ENCODE measurements around the gene PTPRN2.

The PTPRN2 gene

DNA sequence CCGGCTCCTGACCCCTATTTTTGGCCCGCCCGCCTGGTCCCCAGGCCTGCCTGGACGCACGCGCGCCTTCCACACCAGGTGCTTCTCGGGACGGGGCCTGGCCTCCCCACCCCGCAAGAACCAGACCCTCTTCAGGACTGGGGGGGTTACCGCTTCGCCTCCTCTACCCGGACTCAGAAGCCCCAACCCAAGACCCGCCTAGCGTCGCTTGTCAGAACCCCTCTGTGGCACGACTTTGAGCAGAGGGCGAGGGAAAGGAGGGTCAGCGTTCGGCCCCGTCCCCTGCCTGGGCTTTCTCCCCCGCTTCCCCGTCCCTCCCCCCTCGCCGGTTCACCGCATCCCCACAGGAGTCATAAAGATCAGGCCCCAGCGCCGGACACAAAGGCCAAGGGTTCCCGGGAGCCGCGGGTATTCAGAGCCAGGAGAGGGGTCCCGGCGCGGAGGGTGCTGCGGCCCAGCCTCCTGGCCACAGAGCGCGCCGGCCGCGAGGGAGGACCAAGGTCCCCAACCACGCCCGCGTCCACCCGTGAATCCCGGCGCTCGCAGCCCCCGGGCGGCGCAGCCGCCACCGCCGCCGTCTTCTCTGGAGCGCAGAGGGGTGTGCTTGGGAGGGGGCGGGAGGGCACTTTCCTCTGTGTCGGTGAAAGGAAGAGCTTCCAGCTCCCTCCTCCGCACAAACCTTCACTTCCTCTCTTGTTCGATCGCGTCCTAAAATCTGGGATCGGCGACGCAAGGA, 898.9 kb downstream of the PTPRN2 start:
- H3K4me3 ChIP-seq (ENCODE audit: low read length), result no peak overlapping the region
- peaks cover 82% of the 10 kb centered on the region for H3K27me3 ChIP-seq (ENCODE audit: control insufficient read depth, insufficient read depth, low read length)
- no peaks in the 10 kb centered on the region for H3K36me3 ChIP-seq (ENCODE audit: control insufficient read depth, insufficient read depth, low read length)
- H3K4me1 ChIP-seq (ENCODE audit: control insufficient read depth, insufficient read depth, low read length), result peaks cover 23% of the 10 kb centered on the region
- no peaks in the 10 kb centered on the region for H3K9me3 ChIP-seq (ENCODE audit: control insufficient read depth, low read length)
- H3K9ac ChIP-seq (ENCODE audit: low read length), result no peak overlapping the region

DNA sequence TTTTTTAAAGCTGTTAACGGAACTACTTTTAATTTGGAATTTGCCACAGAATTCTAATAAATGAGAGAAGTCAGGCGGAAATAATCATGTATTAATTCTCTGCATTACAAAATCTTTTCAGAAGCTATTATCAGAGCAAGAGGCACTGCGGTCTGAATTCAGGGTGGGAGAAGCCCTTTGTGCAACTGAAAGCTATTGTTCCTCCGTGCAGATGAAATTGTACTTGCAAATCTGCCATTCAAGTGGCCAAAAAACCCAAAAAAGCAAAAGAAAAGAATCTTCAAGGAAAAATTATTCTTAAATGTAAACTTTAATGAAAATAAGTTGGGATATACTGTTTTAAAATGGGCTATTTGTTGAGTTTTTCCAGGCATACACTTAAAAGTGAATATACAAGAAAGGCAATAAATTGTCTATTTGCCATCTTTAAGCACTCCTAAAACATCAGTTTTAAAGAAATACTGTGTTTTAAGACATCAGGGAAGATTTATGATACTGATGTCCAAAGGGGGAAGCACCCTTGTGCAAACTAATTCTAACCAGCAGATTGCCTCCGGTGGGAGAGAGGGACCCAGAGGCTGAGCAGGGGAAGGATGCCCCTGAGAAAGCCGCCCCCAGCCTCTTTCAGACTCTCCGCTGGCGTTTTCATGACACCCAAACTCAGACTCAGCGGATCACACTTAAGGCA, 899.6 kb downstream of the PTPRN2 start:
- peaks cover 25% of the 10 kb centered on the region for H3K4me1 ChIP-seq (ENCODE audit: control insufficient read depth, insufficient read depth, low read length)

DNA sequence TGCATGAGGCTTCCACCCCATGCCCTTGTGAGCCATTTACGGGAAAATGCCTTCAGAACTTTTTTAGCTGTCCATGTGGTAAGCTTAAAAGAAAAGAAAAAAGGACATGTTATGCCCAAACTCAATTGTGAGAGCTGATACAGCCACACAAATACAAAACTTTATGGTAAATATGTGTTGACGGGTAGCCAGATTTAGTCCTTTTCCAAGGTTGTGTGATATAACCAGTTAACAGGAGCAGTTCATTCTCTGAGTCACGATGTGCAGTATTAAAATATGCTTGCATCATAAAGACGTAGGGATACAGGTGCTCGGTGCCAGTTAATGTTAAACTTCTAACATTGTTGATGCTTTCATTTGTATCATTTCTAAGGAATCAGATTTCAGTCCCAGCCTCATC, 900.5 kb downstream of the PTPRN2 start:
- Histone ChIP-seq H3K4me3 (ENCODE audit: low read length) (no peak overlapping the region), H3K27me3 (ENCODE audit: control insufficient read depth, insufficient read depth, low read length) (peaks cover 77% of the 10 kb centered on the region), H3K9ac (ENCODE audit: low read length) (no peak overlapping the region), H3K36me3 (ENCODE audit: control insufficient read depth, insufficient read depth, low read length) (no peaks in the 10 kb centered on the region), H3K9me3 (ENCODE audit: control insufficient read depth, low read length) (no peaks in the 10 kb centered on the region), H3K4me1 (ENCODE audit: control insufficient read depth, insufficient read depth, low read length) (peaks cover 22% of the 10 kb centered on the region)

More for the DNA sequence above, 899.6 kb downstream of the PTPRN2 start:
- Histone ChIP-seq H3K9me3 (ENCODE audit: control insufficient read depth, low read length) (no peaks in the 10 kb centered on the region), H3K9ac (ENCODE audit: low read length) (no peak overlapping the region), H3K36me3 (ENCODE audit: control insufficient read depth, insufficient read depth, low read length) (no peaks in the 10 kb centered on the region), H3K27me3 (ENCODE audit: control insufficient read depth, insufficient read depth, low read length) (peaks cover 82% of the 10 kb centered on the region), H3K4me3 (ENCODE audit: low read length) (no peak overlapping the region)

DNA sequence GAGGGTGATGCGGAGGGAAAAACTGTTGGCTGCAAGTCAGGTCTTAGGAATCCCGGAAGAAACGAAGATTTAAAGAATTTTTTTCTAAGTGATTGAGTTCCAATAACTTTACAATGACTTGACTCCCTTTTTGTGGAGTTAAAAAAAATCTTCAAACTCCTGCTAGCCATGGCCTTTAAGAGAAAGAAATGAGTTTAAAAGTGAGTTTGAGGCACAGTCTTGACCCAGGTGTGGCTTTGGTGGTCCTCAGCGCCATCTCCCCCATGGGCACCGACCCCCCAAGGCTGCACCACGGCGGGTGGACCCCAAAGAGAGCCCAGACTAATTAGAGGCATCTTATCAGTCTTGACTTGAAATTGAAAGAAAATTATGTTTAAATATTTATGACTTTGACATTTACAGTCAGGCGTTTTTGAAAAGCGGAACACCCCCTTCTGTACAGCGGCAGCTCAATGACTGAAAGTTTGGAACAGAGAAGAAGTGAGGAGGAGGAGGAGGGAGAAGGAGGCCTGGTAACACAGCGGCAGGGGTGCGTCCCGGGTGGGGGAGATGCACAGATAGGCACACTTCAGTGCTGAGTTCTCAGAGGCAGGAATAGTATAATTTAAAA, 901.2 kb downstream of the PTPRN2 start:
- no peaks in the 10 kb centered on the region for H3K9me3 ChIP-seq (ENCODE audit: control insufficient read depth, low read length)
- H3K4me1 ChIP-seq (ENCODE audit: control insufficient read depth, insufficient read depth, low read length), result peaks cover 15% of the 10 kb centered on the region
- H3K9ac ChIP-seq (ENCODE audit: low read length), result no peak overlapping the region
- no peaks in the 10 kb centered on the region for H3K36me3 ChIP-seq (ENCODE audit: control insufficient read depth, insufficient read depth, low read length)
- H3K4me3 ChIP-seq (ENCODE audit: low read length), result no peak overlapping the region
- peaks cover 69% of the 10 kb centered on the region for H3K27me3 ChIP-seq (ENCODE audit: control insufficient read depth, insufficient read depth, low read length)

DNA sequence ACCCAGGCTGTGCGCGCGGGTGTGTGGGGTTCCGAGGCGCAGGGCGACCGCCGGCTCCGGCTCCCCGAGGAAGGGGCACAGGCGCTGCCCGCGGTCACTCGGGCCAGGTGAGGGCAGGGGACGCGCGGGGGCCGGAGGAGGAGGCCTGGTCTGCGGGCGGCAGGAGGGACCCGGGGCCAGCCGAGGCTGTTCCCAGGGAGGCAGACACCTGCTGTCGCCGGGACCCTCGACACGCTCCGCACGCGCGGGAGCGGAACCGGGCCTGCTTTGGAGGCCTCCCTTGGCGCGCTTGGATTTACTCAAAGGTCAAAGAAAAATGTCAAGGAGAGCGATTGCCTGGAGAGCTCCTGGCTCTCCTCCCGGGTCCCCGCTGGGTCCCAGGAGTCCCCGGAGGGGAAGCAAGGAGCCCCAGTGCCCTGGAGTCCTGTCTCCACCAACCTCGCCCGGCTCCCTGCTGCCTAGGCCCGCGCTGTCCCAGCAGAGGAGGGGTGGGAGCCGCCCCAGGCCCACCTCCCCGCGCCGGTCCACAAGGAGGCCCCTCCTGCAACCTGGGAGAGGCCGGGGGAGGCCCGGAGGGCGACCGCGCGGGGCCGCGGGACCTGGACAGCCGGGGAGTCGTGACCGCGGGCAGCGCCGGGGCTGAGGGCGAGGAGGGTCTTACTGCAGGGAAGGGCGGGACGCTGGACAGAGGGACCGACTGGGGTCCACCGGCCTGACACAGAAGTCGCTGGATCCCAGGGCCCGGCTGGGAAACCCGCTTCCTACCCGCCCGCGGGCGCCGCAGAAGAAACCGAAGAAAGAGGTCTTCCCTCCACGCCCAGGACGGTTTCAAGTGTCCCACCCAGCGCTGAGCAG, 902.0 kb downstream of the PTPRN2 start:
- no peak overlapping the region for H3K9ac ChIP-seq (ENCODE audit: low read length)
- no peaks in the 10 kb centered on the region for H3K36me3 ChIP-seq (ENCODE audit: control insufficient read depth, insufficient read depth, low read length)
- H3K9me3 ChIP-seq (ENCODE audit: control insufficient read depth, low read length), result no peaks in the 10 kb centered on the region
- peaks cover 12% of the 10 kb centered on the region for H3K4me1 ChIP-seq (ENCODE audit: control insufficient read depth, insufficient read depth, low read length)
- H3K27me3 ChIP-seq (ENCODE audit: control insufficient read depth, insufficient read depth, low read length), result peaks cover 67% of the 10 kb centered on the region
- H3K4me3 ChIP-seq (ENCODE audit: low read length), result no peak overlapping the region

DNA sequence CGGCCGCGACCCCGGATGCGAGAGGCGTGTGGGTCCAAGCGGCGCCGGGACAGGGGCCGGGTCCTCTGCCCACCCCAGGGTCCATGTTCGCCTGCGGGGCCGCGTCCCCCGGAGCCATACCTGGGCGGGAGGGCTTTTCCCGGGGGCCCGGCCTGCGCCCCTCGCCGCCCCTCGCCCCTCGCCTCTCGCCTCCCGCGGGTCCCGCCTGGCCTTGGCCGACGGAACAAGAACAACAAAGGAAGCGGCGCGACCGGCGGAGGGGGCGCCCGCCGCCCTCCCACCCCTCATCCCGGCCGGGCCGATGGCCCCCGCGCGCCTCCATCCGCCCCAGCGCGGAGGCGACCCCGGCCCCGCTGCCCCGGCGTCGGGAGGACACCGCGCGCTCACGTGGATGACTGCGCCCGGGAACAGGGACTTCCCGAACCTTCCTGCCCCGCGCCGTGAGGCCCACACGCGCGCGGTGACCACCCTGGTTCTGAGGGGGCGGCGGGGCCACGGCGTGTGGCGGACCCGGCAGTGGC, 902.7 kb downstream of the PTPRN2 start:
- Histone ChIP-seq H3K9ac (ENCODE audit: low read length) (no peak overlapping the region), H3K36me3 (ENCODE audit: control insufficient read depth, insufficient read depth, low read length) (no peaks in the 10 kb centered on the region), H3K27me3 (ENCODE audit: control insufficient read depth, insufficient read depth, low read length) (peaks cover 62% of the 10 kb centered on the region), H3K9me3 (ENCODE audit: control insufficient read depth, low read length) (no peaks in the 10 kb centered on the region), H3K4me1 (ENCODE audit: control insufficient read depth, insufficient read depth, low read length) (peaks cover 9% of the 10 kb centered on the region), H3K4me3 (ENCODE audit: low read length) (no peak overlapping the region)

DNA sequence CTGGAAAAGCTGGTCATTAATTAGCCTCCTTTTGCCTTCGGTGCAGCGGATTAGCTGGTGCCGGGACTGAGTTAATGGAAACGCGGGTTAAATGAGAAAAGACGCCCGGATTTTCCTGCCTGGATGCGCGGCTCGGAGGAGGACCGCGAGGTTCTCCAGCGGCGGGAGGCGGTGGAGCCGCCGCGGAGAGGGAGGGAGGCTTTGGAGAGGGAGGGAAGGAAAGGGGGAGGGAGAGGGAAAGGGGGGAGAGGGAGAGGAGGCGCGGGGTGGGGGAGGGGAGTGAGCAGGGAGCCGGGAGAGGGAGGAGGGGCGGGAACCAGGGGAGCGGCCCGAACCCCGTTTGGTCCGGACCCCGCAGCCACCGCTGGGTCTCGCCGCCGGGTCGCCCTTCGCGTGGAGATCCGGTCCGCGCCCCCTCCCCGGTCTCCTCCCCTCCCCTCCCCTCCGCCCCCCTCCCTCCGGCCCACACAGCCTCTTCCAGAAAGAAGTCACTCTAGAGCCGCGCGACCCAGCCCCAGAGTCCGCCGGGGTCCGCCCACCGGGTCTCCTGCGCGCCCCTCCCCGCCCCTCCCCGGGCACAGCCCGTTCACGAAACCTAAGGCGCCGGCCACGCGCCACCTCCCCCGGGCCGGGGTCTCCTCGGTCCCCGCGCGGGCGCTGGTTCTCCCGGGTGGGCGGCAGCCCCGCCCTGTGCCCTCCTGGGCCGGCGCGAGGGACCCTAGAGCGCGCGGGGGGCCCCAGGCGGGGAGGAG, 903.3 kb downstream of the PTPRN2 start:
- no peaks in the 10 kb centered on the region for H3K9me3 ChIP-seq (ENCODE audit: control insufficient read depth, low read length)
- H3K9ac ChIP-seq (ENCODE audit: low read length), result no peak overlapping the region
- no peak overlapping the region for H3K4me3 ChIP-seq (ENCODE audit: low read length)
- H3K4me1 ChIP-seq (ENCODE audit: control insufficient read depth, insufficient read depth, low read length), result peaks cover 5% of the 10 kb centered on the region
- H3K36me3 ChIP-seq (ENCODE audit: control insufficient read depth, insufficient read depth, low read length), result no peaks in the 10 kb centered on the region
- H3K27me3 ChIP-seq (ENCODE audit: control insufficient read depth, insufficient read depth, low read length), result peaks cover 56% of the 10 kb centered on the region

DNA sequence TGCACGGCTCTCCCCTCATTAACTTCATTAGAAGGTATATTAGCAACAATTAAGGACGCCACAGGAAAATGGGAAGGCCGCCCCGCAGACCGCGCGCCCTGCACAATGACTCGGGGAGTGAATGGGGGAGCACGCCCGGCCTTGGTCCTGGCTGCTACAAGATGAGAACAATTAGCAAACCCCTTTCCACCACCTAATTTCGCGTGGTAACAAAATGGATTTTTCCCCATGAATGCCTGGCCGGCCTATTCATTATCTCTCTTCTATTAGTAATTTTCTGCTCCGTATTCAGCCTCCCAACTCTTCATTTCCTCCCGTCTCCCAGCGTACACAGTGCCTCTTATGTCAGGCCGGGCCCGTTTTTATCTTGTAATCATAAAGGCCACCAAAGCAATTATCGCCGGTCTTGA, 903.9 kb downstream of the PTPRN2 start:
- Histone ChIP-seq H3K27me3 (ENCODE audit: control insufficient read depth, insufficient read depth, low read length) (peaks cover 51% of the 10 kb centered on the region), H3K4me1 (ENCODE audit: control insufficient read depth, insufficient read depth, low read length) (peaks cover 4% of the 10 kb centered on the region), H3K4me3 (ENCODE audit: low read length) (no peak overlapping the region), H3K36me3 (ENCODE audit: control insufficient read depth, insufficient read depth, low read length) (no peaks in the 10 kb centered on the region), H3K9ac (ENCODE audit: low read length) (no peak overlapping the region), H3K9me3 (ENCODE audit: control insufficient read depth, low read length) (no peaks in the 10 kb centered on the region)

DNA sequence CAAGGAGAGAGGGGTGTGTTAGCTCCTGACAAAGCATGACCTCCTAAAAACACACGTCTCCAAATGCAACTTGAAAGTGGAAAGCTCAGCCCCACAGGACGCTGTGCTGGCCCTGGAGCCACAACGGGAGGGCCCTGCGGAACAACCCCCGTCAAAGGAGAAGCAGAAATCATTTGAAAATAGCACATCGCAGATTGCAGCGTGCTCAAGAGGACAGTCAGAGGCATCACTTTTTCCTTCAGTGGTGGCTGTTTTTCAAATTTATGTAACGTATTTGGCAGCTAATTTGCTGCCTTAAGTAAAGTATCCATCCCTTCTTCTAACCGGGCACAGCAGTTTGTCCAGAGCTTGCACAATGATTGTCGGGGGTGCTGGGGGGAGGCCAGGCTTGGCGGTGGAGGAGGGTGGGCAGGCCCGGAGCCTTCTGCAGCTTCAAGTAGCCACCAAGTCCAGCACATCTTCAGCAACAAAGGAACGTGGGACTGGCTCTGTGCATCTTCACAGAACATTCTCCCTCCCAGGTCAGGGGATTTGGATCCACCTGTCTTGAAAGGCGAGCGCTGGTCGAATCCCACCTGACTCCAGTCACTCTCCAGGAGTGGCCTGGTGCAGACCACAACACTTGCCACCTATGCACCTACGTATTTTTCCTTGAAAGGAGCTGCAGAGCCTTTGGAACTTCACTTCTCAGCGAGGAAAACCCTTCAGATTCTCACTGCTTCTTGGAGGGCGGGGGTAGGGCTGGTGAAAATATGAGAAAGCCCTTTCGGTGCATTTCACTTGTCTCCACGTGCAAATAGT, 904.5 kb downstream of the PTPRN2 start:
- no peak overlapping the region for H3K9ac ChIP-seq (ENCODE audit: low read length)
- no peak overlapping the region for H3K4me3 ChIP-seq (ENCODE audit: low read length)
- H3K27me3 ChIP-seq (ENCODE audit: control insufficient read depth, insufficient read depth, low read length), result peaks cover 45% of the 10 kb centered on the region
- H3K4me1 ChIP-seq (ENCODE audit: control insufficient read depth, insufficient read depth, low read length), result peaks cover 4% of the 10 kb centered on the region
- no peaks in the 10 kb centered on the region for H3K9me3 ChIP-seq (ENCODE audit: control insufficient read depth, low read length)
- no peaks in the 10 kb centered on the region for H3K36me3 ChIP-seq (ENCODE audit: control insufficient read depth, insufficient read depth, low read length)

DNA sequence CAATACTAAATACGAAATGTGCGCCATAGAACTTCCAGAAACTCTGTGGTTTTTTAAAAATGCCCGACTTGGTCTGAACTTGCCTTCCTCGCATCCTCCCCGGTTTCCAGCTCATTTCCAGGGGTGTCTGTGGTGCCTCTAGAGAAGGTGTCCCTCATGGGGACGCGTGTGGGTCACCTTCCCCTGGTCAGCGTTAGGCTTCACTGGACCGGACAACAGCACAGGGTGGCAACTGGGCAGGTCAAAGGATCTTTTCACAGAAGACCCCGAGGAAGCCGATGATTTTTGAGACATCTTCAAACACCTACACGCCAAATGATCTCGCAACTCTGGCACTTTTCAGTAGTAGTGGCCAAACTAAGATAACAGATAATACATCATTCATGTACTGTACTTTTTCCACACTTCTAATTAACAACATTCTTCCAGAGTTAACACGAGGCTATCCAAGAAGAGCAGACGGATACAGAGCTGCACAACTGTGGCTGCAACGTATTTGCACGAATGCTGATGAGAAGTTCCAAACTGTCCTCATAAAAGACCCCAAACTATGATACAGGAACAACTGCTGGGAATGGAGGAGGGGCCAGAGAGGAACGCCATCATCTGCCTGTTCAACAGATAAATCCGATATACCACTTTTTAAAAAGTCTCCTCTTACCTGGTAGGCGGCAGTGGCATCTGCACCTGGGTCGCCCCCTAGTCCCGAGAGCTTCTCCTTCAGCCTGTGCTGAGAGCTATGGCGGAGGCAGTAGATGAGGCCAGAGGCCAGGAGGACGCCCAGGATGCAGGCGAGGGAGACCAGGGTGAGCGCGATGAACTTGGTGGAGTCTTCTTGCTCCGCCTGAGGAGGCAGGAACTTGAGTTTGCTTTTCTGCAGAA, 905.3 kb downstream of the PTPRN2 start:
- Histone ChIP-seq H3K4me3 (ENCODE audit: low read length) (no peak overlapping the region), H3K9me3 (ENCODE audit: control insufficient read depth, low read length) (no peaks in the 10 kb centered on the region), H3K27me3 (ENCODE audit: control insufficient read depth, insufficient read depth, low read length) (peaks cover 40% of the 10 kb centered on the region), H3K36me3 (ENCODE audit: control insufficient read depth, insufficient read depth, low read length) (no peaks in the 10 kb centered on the region), H3K4me1 (ENCODE audit: control insufficient read depth, insufficient read depth, low read length) (peaks cover 4% of the 10 kb centered on the region), H3K9ac (ENCODE audit: low read length) (no peak overlapping the region)

Measured in mucosa of stomach (tissue), 1 donor.